Measurements from ENCODE around the gene FHIT.

FHIT gene

GRCh38 chr3:59882746-59883145 is 1368.5 kb downstream of the FHIT start:
- no peak for DNase-seq (ENCODE audit: low spot score)
- in situ Hi-C loops (cut with MboI; ENCODE audit: low sequenced_read_pairs, unreplicated experiment): no loop called here
- no peak for TF ChIP-seq CTCF (IDR thresholded peaks at IDR 0.05; ENCODE audit: borderline replicate concordance, control extremely low read depth, extremely low read depth, insufficient read depth, missing control alignments)

- in situ Hi-C loops (cut with MboI; ENCODE audit: low sequenced_read_pairs, unreplicated experiment): no loop called here
- DNase-seq (ENCODE audit: low spot score): no peak
- TF ChIP-seq CTCF (IDR thresholded peaks at IDR 0.05; ENCODE audit: borderline replicate concordance, control extremely low read depth, extremely low read depth, insufficient read depth, missing control alignments): no peak
These were observed 1370.5 kb downstream of the FHIT start for GRCh38 chr3:59880717-59881116.

- in situ Hi-C loops (cut with MboI; ENCODE audit: low sequenced_read_pairs, unreplicated experiment): no loop called here
These were observed 1372.1 kb downstream of the FHIT start for GRCh38 chr3:59879031-59879581.

GRCh38 chr3:59878038-59878427 is 1373.2 kb downstream of the FHIT start:
- no peak for TF ChIP-seq CTCF (IDR thresholded peaks at IDR 0.05; ENCODE audit: borderline replicate concordance, control extremely low read depth, extremely low read depth, insufficient read depth, missing control alignments)
- in situ Hi-C loops (cut with MboI; ENCODE audit: low sequenced_read_pairs, unreplicated experiment): no loop called here
- DNase-seq (ENCODE audit: low spot score): no peak

More at GRCh38 chr3:59879031-59879581, 1372.1 kb downstream of the FHIT start:
- TF ChIP-seq CTCF (IDR thresholded peaks at IDR 0.05; ENCODE audit: borderline replicate concordance, control extremely low read depth, extremely low read depth, insufficient read depth, missing control alignments): no peak
- DNase-seq (ENCODE audit: low spot score): no peak

DNA sequence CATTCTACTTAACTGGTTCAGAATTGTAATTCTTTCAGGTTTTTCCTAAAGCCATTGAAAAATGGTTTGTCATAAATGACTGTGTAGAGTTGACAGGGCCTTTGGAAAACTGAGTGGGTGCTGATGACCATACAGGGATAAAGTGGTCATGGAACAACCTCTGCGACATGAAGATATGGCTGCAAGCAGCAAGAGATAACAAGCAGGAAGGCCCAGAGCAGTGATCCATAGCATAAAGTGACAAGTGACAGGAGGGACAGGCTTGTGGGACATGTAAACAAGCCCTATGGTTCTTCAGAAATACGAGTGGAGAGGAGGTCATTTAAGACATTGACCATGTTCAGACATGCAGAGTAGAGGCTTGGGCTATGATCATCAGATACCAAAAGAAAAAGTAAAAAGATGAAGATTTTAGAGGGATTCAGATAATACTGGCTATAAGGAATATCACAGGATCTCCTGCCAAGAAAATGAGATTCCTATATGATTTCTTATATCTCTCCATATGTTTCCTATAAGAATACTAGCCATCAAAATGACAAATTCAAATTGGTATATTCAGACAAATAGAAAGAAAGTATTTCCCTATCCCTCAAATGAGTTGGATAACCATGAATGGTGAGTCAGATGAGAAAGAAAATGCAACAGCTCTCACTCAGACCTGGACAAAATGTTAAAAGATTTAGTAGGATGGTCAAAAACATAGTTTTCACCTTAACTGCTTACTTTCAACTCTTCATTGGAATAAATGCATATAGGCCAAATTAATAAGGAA is 1373.8 kb downstream of the FHIT start:
- in situ Hi-C loops (cut with MboI; ENCODE audit: low sequenced_read_pairs, unreplicated experiment): no loop called here
- DNase-seq (ENCODE audit: low spot score): no peak
- no peak for TF ChIP-seq CTCF (IDR thresholded peaks at IDR 0.05; ENCODE audit: borderline replicate concordance, control extremely low read depth, extremely low read depth, insufficient read depth, missing control alignments)

- TF ChIP-seq CTCF (IDR thresholded peaks at IDR 0.05; ENCODE audit: borderline replicate concordance, control extremely low read depth, extremely low read depth, insufficient read depth, missing control alignments): no peak
- no peak for DNase-seq (ENCODE audit: low spot score)
- in situ Hi-C loops (cut with MboI; ENCODE audit: low sequenced_read_pairs, unreplicated experiment): no loop called here
These were observed 1374.7 kb downstream of the FHIT start for GRCh38 chr3:59876533-59877062.
